HG02973 (cell line): Measurements from ENCODE around the gene KLHL40.

Experiments
- ATAC-seq: cut with Tn5 transposase; IDR thresholded peaks from one replicate; pipeline ENCODE4 v1.9.1; 2021; ENCODE audit warnings: moderate library complexity; ENCODE audit not compliant: unreplicated experiment

KLHL40 gene, protein sequence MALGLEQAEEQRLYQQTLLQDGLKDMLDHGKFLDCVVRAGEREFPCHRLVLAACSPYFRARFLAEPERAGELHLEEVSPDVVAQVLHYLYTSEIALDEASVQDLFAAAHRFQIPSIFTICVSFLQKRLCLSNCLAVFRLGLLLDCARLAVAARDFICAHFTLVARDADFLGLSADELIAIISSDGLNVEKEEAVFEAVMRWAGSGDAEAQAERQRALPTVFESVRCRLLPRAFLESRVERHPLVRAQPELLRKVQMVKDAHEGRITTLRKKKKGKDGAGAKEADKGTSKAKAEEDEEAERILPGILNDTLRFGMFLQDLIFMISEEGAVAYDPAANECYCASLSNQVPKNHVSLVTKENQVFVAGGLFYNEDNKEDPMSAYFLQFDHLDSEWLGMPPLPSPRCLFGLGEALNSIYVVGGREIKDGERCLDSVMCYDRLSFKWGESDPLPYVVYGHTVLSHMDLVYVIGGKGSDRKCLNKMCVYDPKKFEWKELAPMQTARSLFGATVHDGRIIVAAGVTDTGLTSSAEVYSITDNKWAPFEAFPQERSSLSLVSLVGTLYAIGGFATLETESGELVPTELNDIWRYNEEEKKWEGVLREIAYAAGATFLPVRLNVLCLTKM

DNA sequence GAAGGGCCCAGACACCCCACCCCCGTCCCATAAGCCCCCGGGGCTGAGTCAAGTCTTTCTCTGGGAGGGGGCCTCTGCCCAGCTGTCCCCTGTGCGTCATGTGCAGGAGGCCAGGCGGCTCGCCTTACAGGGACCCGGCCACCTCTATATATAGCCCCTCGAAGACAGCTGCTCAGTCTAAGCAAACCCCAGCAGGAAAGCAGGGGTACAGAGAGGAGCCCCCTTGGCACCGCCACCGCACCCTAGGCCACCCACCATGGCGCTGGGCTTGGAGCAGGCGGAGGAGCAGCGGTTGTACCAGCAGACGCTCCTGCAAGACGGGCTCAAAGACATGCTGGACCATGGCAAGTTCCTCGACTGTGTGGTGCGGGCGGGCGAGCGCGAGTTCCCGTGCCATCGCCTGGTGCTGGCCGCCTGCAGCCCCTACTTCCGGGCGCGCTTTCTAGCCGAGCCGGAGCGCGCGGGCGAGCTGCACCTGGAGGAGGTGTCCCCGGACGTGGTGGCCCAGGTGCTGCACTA is at the start of gene KLHL40:
Gene KLHL40 (plus strand): TSS at position 175 of the 519 bp plus-strand sequence. CDS start 82 bp downstream, at position 257.
- ATAC-seq = no peak

DNA sequence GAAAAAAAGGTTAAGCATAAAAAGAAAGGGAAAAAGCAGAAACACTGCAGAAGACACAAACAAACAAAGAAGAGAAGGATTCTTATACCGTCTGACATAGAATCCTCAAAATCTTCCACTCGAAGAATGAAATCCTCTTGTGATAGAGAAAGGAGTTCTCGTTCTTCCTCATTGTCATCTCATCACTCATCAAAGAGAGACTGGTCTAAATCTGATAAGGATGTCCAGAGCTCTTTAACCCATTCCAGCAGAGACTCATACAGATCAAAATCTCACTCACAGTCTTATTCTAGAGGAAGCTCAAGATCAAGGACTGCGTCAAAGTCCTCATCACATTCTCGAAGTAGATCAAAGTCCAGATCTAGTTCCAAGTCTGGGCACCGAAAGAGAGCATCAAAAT is 48.3 kb upstream of the KLHL40 start:
- ATAC-seq = no peak

DNA sequence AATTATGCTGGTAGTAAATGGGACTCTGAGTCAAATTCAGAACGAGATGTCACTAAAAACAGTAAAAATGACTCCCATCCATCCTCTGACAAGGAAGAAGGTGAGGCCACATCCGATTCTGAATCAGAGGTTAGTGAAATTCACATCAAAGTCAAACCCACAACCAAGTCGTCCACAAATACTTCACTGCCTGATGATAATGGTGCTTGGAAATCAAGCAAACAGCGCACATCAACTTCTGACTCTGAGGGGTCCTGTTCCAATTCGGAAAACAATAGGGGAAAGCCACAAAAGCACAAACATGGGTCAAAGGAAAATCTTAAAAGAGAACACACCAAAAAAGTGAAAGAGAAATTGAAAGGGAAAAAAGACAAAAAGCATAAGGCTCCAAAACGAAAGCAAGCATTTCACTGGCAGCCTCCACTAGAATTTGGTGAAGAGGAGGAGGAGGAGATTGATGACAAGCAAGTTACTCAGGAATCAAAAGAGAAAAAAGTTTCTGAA is 46.9 kb upstream of the KLHL40 start:
- no peak for ATAC-seq

- no peak for ATAC-seq
Observed at GRCh38 chr3:42639192-42639591, 46.1 kb upstream of the KLHL40 start.

DNA sequence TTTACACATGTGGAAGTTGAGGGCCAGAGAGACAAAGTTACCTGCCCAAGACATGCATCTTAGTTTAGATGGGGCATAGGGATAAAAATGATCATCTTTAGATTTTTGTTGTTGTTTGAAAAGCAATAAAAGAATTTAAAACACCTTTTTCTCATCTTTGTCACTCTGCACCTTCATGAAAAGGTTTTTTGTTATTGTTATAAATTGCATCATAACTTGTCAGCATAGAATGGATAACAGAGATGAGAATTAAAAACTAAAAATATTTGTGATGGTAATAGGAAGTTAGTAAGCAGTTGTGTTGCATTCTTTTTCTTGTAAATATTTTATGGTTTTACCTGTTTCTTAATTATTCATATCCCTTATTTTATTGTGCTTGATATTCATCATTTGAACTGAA is 45.2 kb upstream of the KLHL40 start:
- ATAC-seq = no peak

GRCh38 chr3:42640771-42641370 is 44.5 kb upstream of the KLHL40 start:
- no peak for ATAC-seq

GRCh38 chr3:42647821-42648459 is 37.4 kb upstream of the KLHL40 start:
- no peak for ATAC-seq

- ATAC-seq = no peak
Observed at GRCh38 chr3:42649006-42649405, 36.3 kb upstream of the KLHL40 start.

- no peak for ATAC-seq
Observed at GRCh38 chr3:42649783-42650182, 35.6 kb upstream of the KLHL40 start.

- ATAC-seq = no peak
Observed at GRCh38 chr3:42651248-42652091, 33.9 kb upstream of the KLHL40 start.

DNA sequence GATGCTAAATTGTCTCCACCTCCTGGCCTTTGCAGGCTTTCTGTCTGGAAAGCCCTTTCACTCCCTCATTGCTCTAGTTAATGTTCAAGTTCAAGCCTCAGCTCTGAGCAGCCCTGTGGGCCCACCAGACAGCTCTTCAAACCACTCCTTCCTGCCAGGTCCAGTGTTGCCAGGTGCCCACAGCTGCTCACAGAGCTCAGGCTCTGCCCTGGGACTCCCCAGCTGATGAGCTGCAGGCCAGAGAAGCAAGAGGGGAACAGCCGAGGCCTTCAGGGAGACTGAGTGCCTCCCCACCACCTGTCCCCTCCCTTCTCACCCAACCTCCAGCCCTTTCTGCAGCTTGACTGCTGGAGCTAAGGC is 33.1 kb upstream of the KLHL40 start:
- peak; percentile 15 for ATAC-seq

GRCh38 chr3:42652611-42653302 is 32.6 kb upstream of the KLHL40 start:
- peak; percentile 44 for ATAC-seq

- ATAC-seq = no peak
Observed at GRCh38 chr3:42653303-42653559, 32.1 kb upstream of the KLHL40 start.

- ATAC-seq = no peak
Observed at GRCh38 chr3:42653560-42654330, 31.6 kb upstream of the KLHL40 start, which contains the start of gene ZBTB47. ZBTB47 (plus strand) TSS chr3:42653697; CDS start chr3:42658356, 4,659 bp downstream.

- no peak for ATAC-seq
Observed at GRCh38 chr3:42654331-42655201, 30.8 kb upstream of the KLHL40 start.

DNA sequence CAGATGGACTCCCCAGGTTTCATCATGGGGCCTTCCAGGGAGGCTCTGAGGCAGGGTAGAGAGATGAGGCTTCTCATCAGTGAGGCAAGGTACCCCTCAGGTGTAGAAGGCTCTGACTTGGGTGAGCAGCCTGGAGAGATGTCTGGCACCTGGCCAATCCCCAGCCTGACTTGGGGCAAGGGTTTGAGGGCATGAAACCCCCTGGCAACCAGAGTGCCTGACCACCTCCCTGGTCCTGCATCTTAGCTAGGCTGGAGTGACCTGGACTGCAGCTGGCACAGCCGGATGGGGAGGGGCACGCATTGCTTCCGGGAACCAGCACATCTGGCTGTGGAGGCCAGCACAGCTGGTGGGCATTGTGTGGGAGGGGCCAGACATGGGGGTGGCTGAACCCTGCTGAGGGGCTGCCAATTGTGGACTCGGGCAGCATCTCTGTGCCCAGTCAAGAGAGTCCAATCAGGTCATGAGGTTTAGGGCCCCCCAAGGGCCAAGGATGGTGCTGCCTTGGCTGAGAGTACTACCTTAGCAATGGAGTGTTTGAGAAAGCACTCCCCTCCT is 29.9 kb upstream of the KLHL40 start:
- no peak for ATAC-seq

DNA sequence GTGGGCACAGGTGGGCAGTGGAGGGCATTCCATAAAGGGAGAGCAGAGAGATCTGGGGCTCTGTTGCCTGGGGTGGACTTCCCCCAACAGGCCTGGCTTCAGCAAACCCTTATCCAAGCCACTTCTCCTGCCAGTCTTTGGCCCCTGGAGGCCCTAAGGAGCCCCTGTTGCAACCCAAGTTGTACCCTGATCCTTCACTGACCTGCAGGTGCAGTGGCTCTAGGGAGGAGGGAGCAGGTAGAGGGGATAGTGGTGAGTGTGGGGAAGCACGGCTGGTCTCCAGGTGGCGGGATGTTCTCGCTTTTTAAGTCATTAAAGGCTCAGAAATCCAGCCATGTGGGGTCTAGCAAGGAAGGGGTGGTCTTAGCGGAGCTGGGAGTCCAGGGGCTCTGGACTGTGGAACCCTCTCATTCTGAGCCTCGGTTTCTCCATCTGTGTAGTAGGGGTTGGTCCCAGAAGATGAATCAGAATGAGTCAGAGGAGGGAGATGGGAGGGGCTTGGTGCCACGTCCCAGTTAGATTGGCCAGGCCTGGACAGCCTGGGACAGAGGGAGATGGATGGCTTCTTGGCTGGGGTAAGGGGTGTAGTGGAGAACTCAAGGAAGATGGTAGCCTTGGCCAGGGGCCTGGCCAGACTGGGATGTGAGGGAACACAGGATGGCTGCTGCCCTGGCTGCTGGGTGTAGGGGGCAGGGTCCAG is 29.2 kb upstream of the KLHL40 start:
- no peak for ATAC-seq
